SK-N-SH treated with all-trans-retinoic acid at 6 μM for 48 hours (cell line): ENCODE measurements around the gene CCDC14.

Experiments
- CSRNP3 ChIP-seq: fragments of 250-450 bp; sonication (Bioruptor Pico); IDR thresholded peaks from 2 replicates; pipeline ENCODE4 v1.5.1; 2021; ENCODE audit warnings: mild to moderate bottlenecking, moderate library complexity
- ESRRG ChIP-seq: fragments of 250-450 bp; sonication (Bioruptor Pico); IDR thresholded peaks from 2 replicates; pipeline ENCODE4 v1.6.1; 2021; ENCODE audit warnings: mild to moderate bottlenecking
- OSR1 ChIP-seq: fragments of 250-450 bp; sonication (Bioruptor Pico); IDR thresholded peaks from 2 replicates; pipeline ENCODE4 v1.8.0; 2022; ENCODE audit warnings: moderate library complexity, mild to moderate bottlenecking, inconsistent platforms
- PATZ1 ChIP-seq: fragments of 250-450 bp; sonication (Bioruptor Pico); IDR thresholded peaks from 2 replicates; pipeline ENCODE4 v1.8.0; 2020; ENCODE audit warnings: mild to moderate bottlenecking, moderate library complexity, borderline replicate concordance
- TCF4 ChIP-seq: fragments of 250-450 bp; sonication (Bioruptor Pico); IDR thresholded peaks from 2 replicates; pipeline ENCODE4 v1.8.0; 2021; ENCODE audit warnings: mild to moderate bottlenecking, moderate library complexity, borderline replicate concordance
- ZC3H10 ChIP-seq: fragments of 250-450 bp; sonication (Bioruptor Pico); IDR thresholded peaks from 2 replicates; pipeline ENCODE4 v1.5.1; 2021; ENCODE audit warnings: mild to moderate bottlenecking, moderate library complexity
- ZFP3 ChIP-seq: fragments of 250-450 bp; sonication (Bioruptor Pico); IDR thresholded peaks from 2 replicates; pipeline ENCODE4 v1.5.0; 2020; ENCODE audit warnings: mild to moderate bottlenecking, moderate library complexity

- TF ChIP-seq ZC3H10 (no peak), PATZ1 (CRISPR knock-in tag) (no peak), TCF4 (CRISPR knock-in tag) (no peak), ESRRG (CRISPR knock-in tag) (no peak), OSR1 (CRISPR knock-in tag) (no peak), ZFP3 (CRISPR knock-in tag) (no peak), CSRNP3 (CRISPR knock-in tag) (no peak)
Measured at GRCh38 chr3:123892195-123892594, 68.8 kb downstream of the CCDC14 start.
